Right atrium auricular region (tissue), 2 donors: ENCODE measurements around the gene MTMR3. TPM values are rescaled to one million over a fixed set of nuclear protein-coding genes. Genes with fewer than 3 reads are reported as not detected.

Experiments used
- DNase-seq: peaks from one replicate; pipeline ENCODE4 v3.0.0-alpha.2; 2019; ENCODE audit warnings: low spot score
- H3K27ac ChIP-seq, 2 donors: fragments of 200-600 bp; sonication (generic); 1 replicate in 1 of 2; 2 replicates in 1 of 2; pipeline ENCODE4 v1.5.1; 2016 to 2019
- H3K27me3 ChIP-seq, 2 donors: fragments of 200-600 bp; sonication (generic); one replicate each; pipeline versions ENCODE4 v1.5.1 to v1.6.0; 2017 to 2019
- H3K36me3 ChIP-seq: fragments of 200-600 bp; sonication (generic); one replicate; pipeline ENCODE4 v1.5.1; 2016
- H3K4me1 ChIP-seq, 2 donors: fragments of 200-600 bp; sonication (generic); one replicate each; pipeline versions ENCODE4 v1.5.1 to v1.6.0; 2017 to 2019
- H3K4me3 ChIP-seq, 2 donors: fragments of 200-600 bp; sonication (generic); 1 replicate in 1 of 2; 2 replicates in 1 of 2; pipeline ENCODE4 v1.5.1; 2017 to 2019; ENCODE audit warnings: mild to moderate bottlenecking in 1 of 2, moderate library complexity in 1 of 2
- H3K9me3 ChIP-seq, 2 donors: fragments of 200-600 bp; sonication (generic); one replicate each; pipeline ENCODE4 v1.5.1; 2019
- CTCF ChIP-seq, 2 donors: fragments of 200-600 bp; sonication (generic); IDR thresholded peaks; one replicate each; pipeline ENCODE4 v1.5.1; 2019; ENCODE audit warnings: antibody characterized with exemption in 2 of 2
- total RNA-seq, 2 donors: library from RNA; depleted of rRNA; stranded (reverse); fragments of >200 nt; gene quantifications; one replicate each; pipeline ENCODE4 v1.1.0, GENCODE V29; 2016

The MTMR3 gene
- total RNA-seq, 2 donors from 2014 or later, result 27.2 to 38.1 TPM

GRCh38 chr22:29912141-29912540 is 29.2 kb downstream of the MTMR3 start:
- H3K9me3 ChIP-seq, result no peaks in the 10 kb centered on the region
- H3K27me3 ChIP-seq, result no peaks in the 10 kb centered on the region
- H3K4me1 ChIP-seq, result peaks cover 0 to 65% of the 10 kb centered on the region in 2 donors
- H3K36me3 ChIP-seq, result no peaks in the 10 kb centered on the region
- peak overlapping the region in 1 of 2 donors; percentile 76 for H3K27ac ChIP-seq
- no peak overlapping the region for H3K4me3 ChIP-seq
- TF ChIP-seq CTCF (IDR thresholded peaks at IDR 0.05), result no peak
- DNase-seq, result no peak

GRCh38 chr22:29912605-29913398 is 29.8 kb downstream of the MTMR3 start:
- no peak overlapping the region for H3K4me3 ChIP-seq
- H3K4me1 ChIP-seq, result peaks cover 0 to 65% of the 10 kb centered on the region in 2 donors
- H3K27me3 ChIP-seq, result no peaks in the 10 kb centered on the region
- no peaks in the 10 kb centered on the region for H3K9me3 ChIP-seq
- no peaks in the 10 kb centered on the region for H3K36me3 ChIP-seq
- TF ChIP-seq CTCF (IDR thresholded peaks at IDR 0.05), result no peak
- no peak for DNase-seq
- H3K27ac ChIP-seq, result peak overlapping the region; percentile 23 to 76

- Histone ChIP-seq H3K4me1 (peaks cover 0 to 67% of the 10 kb centered on the region in 2 donors), H3K36me3 (no peaks in the 10 kb centered on the region), H3K9me3 (no peaks in the 10 kb centered on the region), H3K4me3 (no peak overlapping the region), H3K27me3 (no peaks in the 10 kb centered on the region), H3K27ac (peak overlapping the region; percentile 18 to 76)
- no peak for TF ChIP-seq CTCF (IDR thresholded peaks at IDR 0.05)
- no peak for DNase-seq
Observed at GRCh38 chr22:29914165-29914564, 31.2 kb downstream of the MTMR3 start.

DNA sequence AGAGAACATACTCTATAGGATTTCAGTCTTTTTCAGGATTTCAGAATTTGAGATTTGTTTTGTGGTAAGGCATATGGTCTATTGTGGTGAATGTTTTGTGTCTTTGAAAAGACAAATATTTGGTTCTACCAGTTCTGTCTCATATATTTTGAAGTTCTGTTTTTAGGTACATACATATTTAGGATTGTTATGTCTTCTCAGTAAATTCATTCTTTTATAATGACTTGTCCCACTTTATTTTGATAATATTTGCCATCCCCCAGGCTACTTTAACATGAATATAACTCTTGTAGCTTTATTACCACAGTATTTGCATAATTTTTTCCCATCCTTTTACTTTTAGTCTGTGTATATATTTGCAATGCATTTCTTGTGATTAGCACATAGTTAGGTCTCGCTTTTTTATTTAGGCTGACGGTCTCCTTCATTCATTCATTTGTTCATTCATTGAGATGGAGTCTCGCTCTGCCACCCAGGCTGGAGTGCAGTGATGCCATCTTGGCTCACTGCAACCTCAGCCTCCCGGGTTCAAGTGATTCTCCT is 32.1 kb downstream of the MTMR3 start:
- no peaks in the 10 kb centered on the region for H3K36me3 ChIP-seq
- H3K4me3 ChIP-seq, result no peak overlapping the region
- H3K27ac ChIP-seq, result peak overlapping the region in 1 of 2 donors; percentile 76
- no peak for TF ChIP-seq CTCF (IDR thresholded peaks at IDR 0.05)
- no peak for DNase-seq
- no peaks in the 10 kb centered on the region for H3K27me3 ChIP-seq
- H3K9me3 ChIP-seq, result no peaks in the 10 kb centered on the region
- peaks cover 0 to 67% of the 10 kb centered on the region in 2 donors for H3K4me1 ChIP-seq

DNA sequence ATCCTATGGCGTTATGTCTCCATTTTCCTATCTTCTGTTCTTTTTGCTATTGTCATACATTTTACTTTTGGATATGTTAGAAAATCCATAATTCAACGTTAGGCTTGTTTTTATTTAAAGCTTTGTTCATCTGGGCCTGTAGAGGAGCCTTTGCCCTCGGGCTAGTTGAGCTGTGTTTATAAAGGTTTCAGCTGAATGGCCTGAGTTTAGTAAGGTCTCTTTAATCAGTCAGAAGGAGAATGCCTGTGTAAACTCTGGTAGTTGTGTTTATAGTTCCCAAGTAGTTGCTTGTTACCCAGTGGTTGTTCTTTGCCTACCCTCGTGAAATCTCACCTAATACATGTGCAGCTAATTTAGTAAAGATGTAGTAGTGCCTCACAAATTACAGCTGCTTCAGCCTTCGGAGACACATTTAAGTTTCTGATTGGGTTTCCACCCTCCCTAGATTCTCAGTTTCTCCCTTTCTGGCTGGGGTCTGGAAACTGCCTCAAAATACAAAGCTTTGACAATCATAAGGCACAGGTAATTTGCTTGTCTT is 33.1 kb downstream of the MTMR3 start:
- Histone ChIP-seq H3K9me3 (no peaks in the 10 kb centered on the region), H3K4me3 (no peak overlapping the region), H3K27ac (no peak overlapping the region), H3K27me3 (no peaks in the 10 kb centered on the region), H3K36me3 (no peaks in the 10 kb centered on the region), H3K4me1 (peaks cover 0 to 71% of the 10 kb centered on the region in 2 donors)
- TF ChIP-seq CTCF (IDR thresholded peaks at IDR 0.05), result no peak
- DNase-seq, result no peak
